Measurements from ENCODE around the gene NT5DC4. TPM values are rescaled to one million over a fixed set of nuclear protein-coding genes. Genes with fewer than 3 reads are reported as not detected.

NT5DC4 gene
- not detected for total RNA-seq

DNA sequence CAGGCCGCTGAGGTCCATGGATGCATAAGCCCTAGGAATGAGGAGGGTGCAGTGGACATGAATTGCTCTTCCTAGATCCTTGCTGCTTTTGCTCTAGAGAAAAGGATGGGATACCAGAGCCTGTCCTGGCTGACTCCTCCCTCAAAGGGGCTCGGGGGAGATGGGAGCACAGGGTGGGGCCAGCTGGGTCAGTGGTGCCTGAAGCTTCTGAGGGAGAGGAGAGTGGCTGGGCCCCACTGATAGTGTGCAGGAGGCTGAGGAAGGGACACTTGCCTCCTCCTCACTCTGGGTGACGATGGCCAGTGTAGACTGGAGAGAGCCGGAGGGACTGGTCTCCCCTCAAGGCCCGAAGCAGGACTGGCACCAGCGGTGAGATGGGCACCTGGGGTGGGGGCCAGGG is at the start of gene NT5DC4:
Gene NT5DC4, plus strand, starts transcription at position 236 of the 400 bp plus-strand sequence. Its CDS starts 60 bp downstream, at position 296.
- H3K4me1 ChIP-seq (ENCODE audit: insufficient read depth, low read length) = peaks cover 23% of the 10 kb centered on the region
- no peaks in the 10 kb centered on the region for H3K27me3 ChIP-seq (ENCODE audit: insufficient read depth, low read length)
- H3K4me3 ChIP-seq (ENCODE audit: low read length) = no peak within 1 kb of the TSS
- H3K9me3 ChIP-seq (ENCODE audit: low read depth, low read length) = no peaks in the 10 kb centered on the region

DNA sequence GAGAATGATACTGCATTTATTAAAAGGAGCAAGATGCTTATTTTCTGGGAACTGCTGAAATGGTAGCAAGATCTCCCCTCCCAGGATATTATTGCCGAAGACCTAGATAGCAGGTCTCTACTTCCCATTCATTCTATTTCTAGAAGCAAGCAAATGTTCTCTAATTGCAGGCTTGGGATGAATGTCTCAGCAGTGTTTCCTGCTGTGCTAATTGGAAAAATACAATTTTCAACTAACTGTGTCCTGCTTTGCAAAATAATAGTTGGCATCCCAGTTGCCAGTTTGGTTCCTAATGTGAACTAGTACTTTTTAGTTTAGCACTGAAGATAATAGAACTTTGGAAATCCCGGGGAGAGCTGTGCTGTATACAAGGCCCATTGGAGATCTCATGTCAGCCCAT is 49.0 kb upstream of the NT5DC4 start:
- H3K4me1 ChIP-seq (ENCODE audit: insufficient read depth, low read length) = peaks cover 22% of the 10 kb centered on the region
- no peak overlapping the region for H3K4me3 ChIP-seq (ENCODE audit: low read length)
- H3K27me3 ChIP-seq (ENCODE audit: insufficient read depth, low read length) = no peaks in the 10 kb centered on the region
- H3K9me3 ChIP-seq (ENCODE audit: low read depth, low read length) = no peaks in the 10 kb centered on the region

DNA sequence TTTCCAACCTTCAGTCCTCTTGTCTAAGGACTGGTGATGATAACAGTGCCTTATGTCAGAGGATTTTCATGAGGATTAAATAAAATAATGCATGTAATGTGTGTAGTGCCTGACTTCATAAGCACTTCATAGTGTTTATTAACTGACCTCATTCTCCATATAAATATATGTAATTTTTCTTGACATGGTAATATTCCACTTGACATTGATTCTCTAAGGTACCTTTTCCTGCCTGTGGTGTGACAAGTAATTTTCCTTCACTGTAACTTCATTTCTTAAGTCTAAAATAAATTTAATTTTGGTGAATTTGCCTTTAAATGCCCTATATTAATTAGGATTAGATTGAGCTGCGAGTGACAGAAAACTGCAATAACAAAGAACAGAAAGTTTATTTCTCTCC is 47.8 kb upstream of the NT5DC4 start:
- Histone ChIP-seq H3K4me1 (ENCODE audit: insufficient read depth, low read length) (peaks cover 22% of the 10 kb centered on the region), H3K27me3 (ENCODE audit: insufficient read depth, low read length) (no peaks in the 10 kb centered on the region), H3K9me3 (ENCODE audit: low read depth, low read length) (no peaks in the 10 kb centered on the region), H3K4me3 (ENCODE audit: low read length) (no peak overlapping the region)

DNA sequence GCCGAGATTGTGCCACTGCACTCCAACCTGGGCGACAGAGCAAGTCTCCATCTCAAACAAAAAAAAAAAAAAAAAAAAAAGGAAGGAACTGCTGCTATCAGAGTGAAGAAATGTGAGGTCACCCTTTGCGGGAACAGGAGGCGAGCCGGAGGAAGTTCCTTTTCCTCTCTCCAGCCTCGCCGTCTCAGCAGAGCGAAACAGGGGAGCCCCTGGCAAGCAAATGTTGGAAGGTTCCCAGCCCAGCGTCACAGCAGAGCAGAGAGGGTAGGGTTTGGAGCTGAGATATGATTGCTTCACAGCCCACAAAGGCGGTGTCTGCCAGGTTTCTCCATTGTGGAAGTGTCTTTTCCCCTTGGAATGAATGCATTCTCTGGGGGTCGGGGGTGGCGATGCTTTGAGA is 46.6 kb upstream of the NT5DC4 start:
- Histone ChIP-seq H3K27me3 (ENCODE audit: insufficient read depth, low read length) (no peaks in the 10 kb centered on the region), H3K4me1 (ENCODE audit: insufficient read depth, low read length) (peaks cover 22% of the 10 kb centered on the region), H3K4me3 (ENCODE audit: low read length) (peak overlapping the region; percentile 14), H3K9me3 (ENCODE audit: low read depth, low read length) (no peaks in the 10 kb centered on the region)

DNA sequence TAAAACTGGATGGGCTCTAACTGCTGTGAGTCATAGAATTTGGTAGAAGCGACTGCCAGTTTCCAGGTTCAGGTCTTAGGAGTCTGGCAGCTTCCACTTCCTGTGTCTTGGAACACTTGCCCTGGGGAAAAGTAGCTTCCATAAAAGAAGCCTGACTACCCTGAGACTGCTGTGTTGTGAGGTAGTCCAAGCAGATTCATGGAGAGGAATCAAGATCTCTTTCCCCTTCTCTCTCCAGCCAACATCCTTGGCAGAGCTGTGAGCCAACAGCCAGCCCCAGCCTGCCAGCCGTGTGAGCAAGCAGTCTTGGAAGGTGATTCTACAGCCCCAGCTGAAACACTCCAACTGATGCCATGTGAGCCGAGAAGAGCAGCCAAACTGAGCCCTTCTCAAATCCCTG is 41.3 kb upstream of the NT5DC4 start:
- Histone ChIP-seq H3K9me3 (ENCODE audit: low read depth, low read length) (no peaks in the 10 kb centered on the region), H3K27me3 (ENCODE audit: insufficient read depth, low read length) (no peaks in the 10 kb centered on the region), H3K4me1 (ENCODE audit: insufficient read depth, low read length) (peaks cover 30% of the 10 kb centered on the region)

DNA sequence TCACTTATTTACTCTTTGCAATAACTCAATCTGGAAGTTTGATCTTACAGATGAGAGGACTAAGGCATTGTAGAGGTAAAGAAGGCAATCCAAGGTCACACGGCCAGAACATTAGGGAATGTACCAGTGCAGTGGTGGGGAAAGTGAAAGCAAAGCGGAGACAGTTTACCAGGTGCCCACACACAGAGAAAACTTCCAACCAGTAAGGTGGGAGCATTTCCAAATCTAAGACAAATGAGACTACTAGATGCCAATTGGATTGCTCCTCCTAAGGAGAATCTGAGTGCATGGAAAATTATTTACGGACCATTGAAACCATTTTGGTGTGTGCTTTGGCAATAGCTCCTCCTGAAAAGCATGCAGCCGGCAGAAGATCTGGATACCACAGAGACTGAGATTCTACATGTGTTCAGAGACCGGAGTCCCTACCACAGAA is 40.1 kb upstream of the NT5DC4 start:
- no peaks in the 10 kb centered on the region for H3K27me3 ChIP-seq (ENCODE audit: insufficient read depth, low read length)
- no peaks in the 10 kb centered on the region for H3K9me3 ChIP-seq (ENCODE audit: low read depth, low read length)
- H3K4me3 ChIP-seq (ENCODE audit: low read length) = no peak overlapping the region
- H3K4me1 ChIP-seq (ENCODE audit: insufficient read depth, low read length) = peaks cover 30% of the 10 kb centered on the region

More for the DNA sequence above, 41.3 kb upstream of the NT5DC4 start:
- H3K4me3 ChIP-seq (ENCODE audit: low read length) = no peak overlapping the region

DNA sequence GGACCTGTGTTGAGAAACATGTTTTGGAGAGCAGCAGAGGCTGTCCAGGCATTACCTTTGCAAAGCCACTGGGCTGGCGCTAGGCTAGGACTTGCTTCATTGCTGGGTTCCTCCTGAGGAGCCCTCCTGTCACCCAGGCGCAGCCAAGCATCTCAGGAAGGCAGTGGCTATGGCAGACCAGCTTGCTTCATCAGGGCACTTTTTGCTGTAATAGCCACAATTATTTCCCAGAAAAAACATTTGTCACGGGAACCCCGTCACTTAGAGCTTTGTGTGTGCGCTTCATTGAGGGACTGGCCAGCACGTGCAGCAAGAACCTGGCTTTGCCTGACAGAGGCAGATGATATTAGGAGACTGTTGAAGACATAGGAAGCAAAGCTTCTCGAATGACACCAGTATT is 38.7 kb upstream of the NT5DC4 start:
- H3K4me3 ChIP-seq (ENCODE audit: low read length) = no peak overlapping the region
- no peaks in the 10 kb centered on the region for H3K9me3 ChIP-seq (ENCODE audit: low read depth, low read length)
- no peaks in the 10 kb centered on the region for H3K27me3 ChIP-seq (ENCODE audit: insufficient read depth, low read length)
- H3K4me1 ChIP-seq (ENCODE audit: insufficient read depth, low read length) = peaks cover 38% of the 10 kb centered on the region

DNA sequence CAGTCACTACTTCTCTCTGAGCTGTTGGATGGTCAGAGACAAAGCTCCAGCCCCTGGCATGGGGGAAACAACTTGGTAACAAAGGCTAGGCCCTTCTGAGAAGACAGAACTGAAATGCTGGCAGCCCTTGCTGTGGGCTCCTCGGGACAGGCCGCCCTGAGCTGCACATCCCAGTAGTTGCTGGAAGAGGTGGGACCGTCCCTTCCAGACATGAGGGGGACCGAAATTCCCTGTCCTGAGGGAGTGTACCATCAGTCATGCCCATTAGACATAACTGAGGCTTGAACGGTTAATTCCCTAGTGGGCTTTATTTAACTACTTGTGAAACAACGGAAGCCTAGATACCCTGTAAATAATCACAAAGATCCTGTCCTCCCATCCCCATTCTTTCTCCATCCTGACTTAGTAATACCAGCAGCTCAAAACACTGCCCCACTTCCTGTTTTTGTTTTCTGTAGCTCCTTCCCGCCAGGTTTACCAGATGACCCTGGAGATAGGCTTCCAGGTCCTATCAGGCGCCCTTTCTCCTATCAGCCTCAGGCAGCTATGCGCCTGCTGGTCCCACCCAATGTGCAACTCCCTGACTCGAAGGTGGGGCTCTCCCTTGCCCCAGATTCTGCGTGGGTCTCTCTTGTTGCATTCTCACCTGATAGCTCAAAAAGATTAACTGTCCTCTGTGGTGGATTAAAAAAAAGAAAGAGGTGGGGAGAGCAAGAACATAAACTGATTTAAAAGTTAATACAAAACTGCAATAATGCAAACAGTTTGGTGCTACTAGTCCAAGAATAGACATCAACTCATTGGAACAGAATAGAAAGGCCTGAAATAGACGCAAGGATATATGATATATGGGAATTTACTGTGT is 37.0 kb upstream of the NT5DC4 start:
- Histone ChIP-seq H3K4me1 (ENCODE audit: insufficient read depth, low read length) (peaks cover 47% of the 10 kb centered on the region), H3K27me3 (ENCODE audit: insufficient read depth, low read length) (no peaks in the 10 kb centered on the region), H3K9me3 (ENCODE audit: low read depth, low read length) (no peaks in the 10 kb centered on the region), H3K4me3 (ENCODE audit: low read length) (no peak overlapping the region)

DNA sequence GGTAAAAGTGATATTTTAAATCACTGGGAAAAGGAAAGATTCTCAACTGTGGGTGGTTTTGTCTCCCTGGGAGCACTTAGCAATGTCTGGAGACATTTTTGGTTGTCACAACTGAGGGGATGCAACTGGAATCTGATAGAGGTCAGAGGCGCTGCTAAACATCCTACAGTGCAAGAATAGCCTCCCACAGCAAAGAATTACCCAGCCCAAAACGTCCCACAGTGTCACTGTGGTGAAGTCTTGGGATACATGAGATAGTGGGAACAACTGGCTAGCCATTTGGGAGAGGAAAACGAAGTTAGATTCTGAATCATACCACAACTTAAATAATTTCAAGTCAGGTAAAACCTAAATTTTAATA is 36.4 kb upstream of the NT5DC4 start:
- Histone ChIP-seq H3K27me3 (ENCODE audit: insufficient read depth, low read length) (no peaks in the 10 kb centered on the region), H3K4me3 (ENCODE audit: low read length) (no peak overlapping the region), H3K9me3 (ENCODE audit: low read depth, low read length) (no peaks in the 10 kb centered on the region), H3K4me1 (ENCODE audit: insufficient read depth, low read length) (peaks cover 50% of the 10 kb centered on the region)

DNA sequence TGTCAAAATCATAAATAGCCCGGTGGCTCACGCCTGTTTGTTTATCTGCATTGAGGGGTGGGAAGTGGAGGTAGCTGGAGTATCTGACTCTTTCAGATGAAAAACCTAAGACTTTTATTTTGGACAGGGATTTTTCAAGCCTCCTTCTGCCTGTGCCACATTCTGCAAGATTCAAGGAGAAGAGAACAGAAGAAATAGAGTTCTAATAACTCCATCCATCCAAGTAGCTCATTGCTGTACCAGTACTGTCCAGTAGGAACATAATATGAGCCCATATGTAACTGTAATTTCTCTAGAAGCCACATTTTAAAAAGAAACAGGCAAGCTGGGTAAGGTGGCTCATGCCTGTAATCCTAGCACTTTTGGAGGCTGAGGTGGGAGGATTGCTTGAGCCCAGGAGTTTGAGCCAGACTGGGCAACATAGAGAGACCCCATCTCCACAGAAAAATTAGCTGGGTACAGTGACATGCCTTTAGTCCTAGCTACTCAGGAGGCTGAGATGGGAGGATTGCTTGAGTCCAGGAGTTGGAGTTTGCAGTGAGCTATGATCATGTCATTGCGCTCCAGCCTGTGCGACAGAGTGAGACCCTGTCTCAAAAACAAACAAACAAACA is 35.4 kb upstream of the NT5DC4 start:
- H3K9me3 ChIP-seq (ENCODE audit: low read depth, low read length) = no peaks in the 10 kb centered on the region
- no peak overlapping the region for H3K4me3 ChIP-seq (ENCODE audit: low read length)
- H3K4me1 ChIP-seq (ENCODE audit: insufficient read depth, low read length) = peaks cover 54% of the 10 kb centered on the region
- H3K27me3 ChIP-seq (ENCODE audit: insufficient read depth, low read length) = no peaks in the 10 kb centered on the region

DNA sequence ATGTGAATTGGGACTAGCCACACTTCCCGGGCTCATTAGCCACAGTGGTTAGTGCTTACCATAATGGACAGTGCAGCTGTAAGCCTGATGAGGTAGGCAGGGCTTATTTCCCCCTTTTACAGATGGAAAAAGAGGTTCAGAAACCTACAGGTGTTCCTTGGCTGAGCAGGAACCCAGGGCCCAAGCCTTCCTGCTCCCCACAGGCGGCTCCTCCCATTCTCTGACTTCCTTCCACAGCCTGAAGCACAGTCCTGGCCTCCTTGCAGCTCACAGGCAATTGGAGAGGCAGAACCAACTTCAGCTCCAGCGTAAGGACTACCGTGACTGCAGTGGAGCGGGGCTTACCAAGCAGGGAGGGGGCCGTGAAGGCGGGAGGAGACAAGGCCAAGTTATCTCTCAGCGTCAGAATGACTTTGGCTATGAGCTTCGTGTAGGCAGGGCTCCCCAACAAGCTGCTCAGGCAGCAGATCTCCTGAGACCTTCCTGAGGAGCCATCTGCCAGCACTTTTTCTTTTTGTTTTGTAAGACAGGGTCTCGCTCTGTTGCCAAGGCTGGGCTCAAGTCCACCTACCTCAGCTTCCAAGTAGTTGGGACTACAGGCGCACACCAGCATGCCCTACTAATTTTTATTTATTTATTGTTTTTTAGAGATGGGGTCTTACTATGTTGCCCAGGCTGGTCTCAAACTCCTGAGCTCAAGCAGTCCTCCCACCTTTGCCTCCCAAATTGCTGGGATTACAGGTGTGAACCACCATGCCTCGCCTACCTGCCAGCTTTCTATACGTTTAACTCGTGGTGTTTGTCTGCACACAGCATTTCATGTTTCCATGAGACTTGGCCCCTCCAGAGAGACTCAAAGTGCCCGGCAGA is 34.2 kb upstream of the NT5DC4 start:
- H3K27me3 ChIP-seq (ENCODE audit: insufficient read depth, low read length) = no peaks in the 10 kb centered on the region
- no peaks in the 10 kb centered on the region for H3K9me3 ChIP-seq (ENCODE audit: low read depth, low read length)
- H3K4me3 ChIP-seq (ENCODE audit: low read length) = no peak overlapping the region
- H3K4me1 ChIP-seq (ENCODE audit: insufficient read depth, low read length) = peaks cover 62% of the 10 kb centered on the region

DNA sequence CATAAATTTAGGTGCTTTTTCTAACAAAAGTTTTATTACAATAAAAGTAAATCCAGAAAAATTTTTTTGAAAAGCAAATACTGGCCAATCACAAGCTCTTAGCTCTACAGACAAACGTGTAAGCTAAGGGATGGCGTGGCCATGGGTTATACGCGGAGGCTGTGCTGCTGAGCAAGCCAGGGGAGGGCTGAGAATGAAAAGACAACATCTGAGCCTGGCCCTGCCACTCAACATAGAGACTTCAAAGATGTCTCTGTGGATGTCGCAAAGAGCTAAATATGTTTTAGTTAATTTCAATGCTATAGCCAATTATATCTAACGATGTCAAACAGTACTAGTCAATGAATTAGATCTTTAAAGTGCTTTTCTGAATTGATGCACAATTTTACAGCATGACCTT is 33.3 kb upstream of the NT5DC4 start:
- Histone ChIP-seq H3K27me3 (ENCODE audit: insufficient read depth, low read length) (no peaks in the 10 kb centered on the region), H3K4me1 (ENCODE audit: insufficient read depth, low read length) (peaks cover 62% of the 10 kb centered on the region), H3K4me3 (ENCODE audit: low read length) (no peak overlapping the region), H3K9me3 (ENCODE audit: low read depth, low read length) (no peaks in the 10 kb centered on the region)

DNA sequence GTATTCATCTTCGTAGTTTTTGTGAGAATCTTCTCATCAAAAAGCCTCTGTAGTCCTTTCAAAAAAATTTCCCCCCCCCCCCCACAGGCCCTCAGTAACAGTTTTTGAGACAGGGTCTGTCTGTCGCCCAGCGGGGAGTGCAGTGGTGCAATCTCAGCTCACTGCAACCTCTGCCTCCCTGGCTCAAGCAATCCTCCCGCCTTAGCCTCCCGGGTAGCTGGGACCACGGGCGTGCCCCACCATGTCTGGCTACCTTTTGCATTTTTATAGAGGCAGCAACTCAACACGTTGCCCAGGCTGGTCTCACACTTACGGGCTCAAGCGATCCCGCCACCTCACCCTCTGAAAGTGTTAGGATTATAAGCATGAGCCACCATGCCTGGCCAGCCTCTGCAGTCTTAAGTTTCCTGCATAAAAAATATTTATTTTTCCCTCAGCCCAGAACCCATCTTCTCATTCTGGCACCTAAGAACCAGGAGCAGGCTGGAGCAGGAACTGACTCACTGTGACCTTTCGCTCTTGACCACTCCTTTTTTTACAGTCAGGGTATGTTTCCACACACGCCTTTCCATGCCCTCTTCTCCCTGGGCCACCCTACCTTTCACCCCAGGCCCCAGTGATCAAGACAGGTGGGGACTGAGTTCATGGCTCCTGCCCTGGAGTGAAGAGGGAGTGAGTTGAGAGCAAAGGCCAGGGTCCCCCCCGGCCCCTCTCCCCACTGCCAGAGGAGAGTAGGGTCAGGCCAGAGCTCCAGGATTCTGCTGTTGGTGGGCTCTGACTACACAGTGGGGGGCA is 32.5 kb upstream of the NT5DC4 start:
- H3K4me3 ChIP-seq (ENCODE audit: low read length) = no peak overlapping the region
- H3K27me3 ChIP-seq (ENCODE audit: insufficient read depth, low read length) = no peaks in the 10 kb centered on the region
- H3K9me3 ChIP-seq (ENCODE audit: low read depth, low read length) = no peaks in the 10 kb centered on the region
- H3K4me1 ChIP-seq (ENCODE audit: insufficient read depth, low read length) = peaks cover 67% of the 10 kb centered on the region

DNA sequence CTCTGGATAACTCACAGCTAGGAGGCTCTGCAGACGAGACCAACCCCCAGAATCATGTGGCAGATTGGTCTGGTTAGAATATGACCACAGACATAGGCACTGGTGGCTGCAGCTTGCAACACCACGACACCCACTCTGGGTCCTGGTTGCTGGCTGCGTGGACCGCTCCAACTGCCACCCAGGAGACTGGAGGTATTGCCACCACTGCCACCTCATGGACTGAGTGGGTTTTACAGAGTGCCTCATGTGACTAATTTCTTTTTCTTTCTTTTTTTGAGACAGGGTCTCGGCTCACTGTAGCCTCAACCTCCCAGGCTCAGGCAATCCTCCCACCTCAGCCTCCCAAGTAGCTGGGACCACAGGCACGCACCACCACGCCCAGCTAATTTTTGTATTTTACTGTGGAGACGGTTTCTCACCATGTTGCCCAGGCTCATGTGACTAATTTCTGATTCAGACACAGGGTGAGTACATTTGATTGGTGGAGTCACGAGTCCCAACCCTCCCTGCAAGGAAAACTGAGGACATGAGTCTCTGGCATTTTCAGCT is 29.9 kb upstream of the NT5DC4 start:
- peaks cover 57% of the 10 kb centered on the region for H3K4me1 ChIP-seq (ENCODE audit: insufficient read depth, low read length)
- H3K27me3 ChIP-seq (ENCODE audit: insufficient read depth, low read length) = no peaks in the 10 kb centered on the region
- H3K4me3 ChIP-seq (ENCODE audit: low read length) = no peak overlapping the region

More for the DNA sequence above, 29.9 kb upstream of the NT5DC4 start:
- no peaks in the 10 kb centered on the region for H3K9me3 ChIP-seq (ENCODE audit: low read depth, low read length)
